NCI-H146 treated with DMSO at 0.1 percent for 48 hours (cell line): ENCODE data around the gene KRT79.

ENCODE experiments used
- DNase-seq: peaks from one replicate; lab custom pipeline; 2025; ENCODE audit not compliant: unreplicated experiment; lab: John Stamatoyannopoulos, UW

KRT79 gene

DNA sequence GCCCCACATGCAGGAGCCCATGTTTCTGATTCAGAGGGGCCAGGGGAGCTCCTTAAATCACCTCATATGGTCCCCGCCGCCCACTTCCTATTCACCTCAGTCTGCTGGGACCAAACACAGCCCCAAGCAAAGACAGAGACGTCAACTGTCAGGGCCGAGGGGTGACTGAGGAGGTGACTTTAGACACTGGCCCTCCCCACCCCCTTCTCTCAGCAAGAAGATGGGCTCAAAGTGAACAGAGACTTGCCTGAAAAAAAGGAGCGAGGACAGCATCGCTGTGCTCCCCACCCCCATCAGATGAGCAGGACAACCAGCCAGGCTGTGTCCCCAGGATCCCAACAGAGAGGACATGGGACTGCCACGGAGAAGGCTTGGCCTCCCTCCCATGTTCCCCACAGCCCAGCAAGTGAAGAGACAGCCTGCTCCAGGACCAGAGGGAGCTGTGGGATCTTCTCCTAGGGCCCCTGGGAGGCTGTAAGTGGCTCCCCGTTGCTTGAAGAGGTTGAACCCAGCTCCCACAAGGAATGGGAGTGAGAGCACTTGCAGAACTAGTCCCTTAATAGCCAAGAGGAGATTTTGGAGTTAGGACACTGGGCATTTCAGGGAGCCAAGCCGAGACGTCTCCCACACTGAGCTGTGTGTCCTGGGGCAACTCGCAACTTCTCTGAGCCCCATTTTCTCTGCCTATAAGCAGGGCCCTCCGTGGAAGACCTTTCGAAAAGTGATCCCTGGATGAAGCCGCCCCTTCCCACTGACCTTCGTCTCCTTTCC is 1.3 kb upstream of the KRT79 start:
- DNase-seq: no peak

GRCh38 chr12:52834727-52835001 is 553 bp upstream of the KRT79 start:
- DNase-seq: no peak

GRCh38 chr12:52832985-52833905 is 866 bp downstream of the KRT79 start:
- no peak for DNase-seq

GRCh38 chr12:52832451-52832850 is 1.7 kb downstream of the KRT79 start:
- DNase-seq: no peak

- DNase-seq: no peak
Measured at GRCh38 chr12:52831251-52831650, 2.9 kb downstream of the KRT79 start.

DNA sequence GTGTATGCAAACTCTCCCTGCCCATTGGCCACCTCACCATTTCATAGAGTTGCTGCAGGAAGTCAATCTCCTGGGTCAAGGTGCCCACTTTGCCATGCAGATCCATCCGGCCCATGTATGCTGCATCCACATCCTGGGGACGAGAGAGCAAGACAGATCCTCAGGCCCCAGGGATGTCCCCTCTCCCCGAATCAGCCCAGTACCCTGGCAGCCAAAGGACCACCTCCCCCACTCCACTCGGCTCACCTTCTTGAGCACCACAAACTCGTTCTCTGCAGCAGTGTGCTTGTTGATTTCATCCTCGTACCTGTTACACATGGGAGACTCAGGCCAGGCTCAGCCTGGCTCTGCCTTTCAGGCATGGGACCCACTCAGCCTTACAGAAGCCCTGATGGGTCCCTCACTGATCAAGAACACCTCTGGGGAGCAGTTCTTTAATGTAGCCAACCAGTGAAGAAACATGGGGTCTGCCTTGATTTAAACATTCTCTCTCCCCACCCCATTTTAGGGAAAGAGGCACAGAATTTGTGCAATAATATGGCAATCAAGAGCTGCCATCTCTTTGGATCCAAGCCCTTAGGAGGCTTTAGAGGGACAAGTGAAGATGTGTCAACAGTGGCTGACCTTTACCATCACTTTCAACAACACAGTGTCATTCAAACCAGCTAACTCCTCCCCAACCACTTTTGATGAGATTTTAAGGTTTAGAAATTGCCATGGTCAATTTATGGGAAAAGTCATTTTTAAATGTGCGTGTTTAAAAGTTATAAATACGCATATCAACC is 3.9 kb downstream of the KRT79 start:
- no peak for DNase-seq

DNA sequence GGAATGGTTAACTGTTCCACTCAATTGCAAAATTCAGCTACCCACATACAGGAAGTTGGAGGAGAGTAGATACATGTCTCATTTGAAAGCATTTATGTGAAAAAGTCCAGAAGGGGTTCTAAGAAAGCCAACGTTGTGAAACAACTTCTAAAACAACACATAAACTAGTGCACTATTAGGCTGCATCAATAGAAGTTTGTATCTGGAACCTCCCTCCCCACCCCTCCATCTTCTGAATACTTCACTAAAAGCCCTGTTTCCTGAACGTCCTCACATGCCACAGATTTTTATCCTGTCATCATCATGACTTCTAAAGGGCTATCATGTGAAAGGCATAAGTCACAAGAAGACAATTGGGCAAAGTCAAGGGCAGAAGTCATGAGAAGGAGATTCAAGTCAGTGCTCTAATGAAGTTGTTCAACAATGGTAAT is 5.5 kb downstream of the KRT79 start:
- no peak for DNase-seq

DNA sequence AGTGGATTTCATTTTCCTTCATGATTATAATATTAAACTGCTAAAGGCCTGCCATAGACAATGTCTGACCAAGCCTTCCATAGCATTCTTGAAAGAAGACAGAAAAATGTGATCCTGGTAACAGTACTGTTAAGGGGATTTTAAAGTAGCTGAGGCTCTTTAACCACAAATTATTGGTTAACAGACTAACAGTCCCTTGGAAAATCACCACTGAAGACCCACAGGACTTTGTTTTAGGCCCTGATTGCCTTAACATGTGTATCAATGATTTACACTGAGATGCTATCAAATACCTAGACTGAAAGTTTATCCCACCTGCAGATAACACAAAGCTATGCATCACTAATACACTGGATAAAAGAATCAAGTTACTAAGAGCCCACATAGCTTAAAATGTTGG is 6.0 kb downstream of the KRT79 start:
- DNase-seq: no peak

DNA sequence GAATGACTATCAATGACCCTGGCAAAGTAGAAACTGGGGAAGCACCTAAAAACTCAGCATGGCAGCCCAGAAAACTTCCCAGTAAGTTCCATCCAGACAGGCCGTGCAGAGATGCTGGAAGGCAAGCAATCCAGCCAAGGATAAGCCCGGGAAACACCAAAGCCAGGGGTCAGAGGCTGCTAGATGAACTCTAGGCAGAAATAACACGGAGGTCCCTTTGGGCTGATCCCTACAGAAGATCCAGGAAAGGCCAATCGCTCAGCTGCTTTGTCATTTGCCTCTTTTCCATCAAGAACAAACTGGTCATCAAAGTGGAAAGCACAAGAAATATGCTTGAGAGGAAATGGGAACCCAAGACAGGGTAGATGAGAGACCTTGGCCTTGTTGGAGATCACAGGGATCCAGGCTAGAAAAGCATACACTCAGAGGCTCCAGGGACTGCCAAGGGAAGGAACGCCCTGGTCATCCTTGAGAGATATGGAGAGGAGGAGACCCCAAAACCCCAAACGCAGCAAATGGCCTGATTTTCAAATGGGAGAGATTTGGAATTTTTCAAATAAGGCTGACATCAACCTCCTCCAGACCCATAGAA is 6.5 kb downstream of the KRT79 start:
- DNase-seq: no peak

DNA sequence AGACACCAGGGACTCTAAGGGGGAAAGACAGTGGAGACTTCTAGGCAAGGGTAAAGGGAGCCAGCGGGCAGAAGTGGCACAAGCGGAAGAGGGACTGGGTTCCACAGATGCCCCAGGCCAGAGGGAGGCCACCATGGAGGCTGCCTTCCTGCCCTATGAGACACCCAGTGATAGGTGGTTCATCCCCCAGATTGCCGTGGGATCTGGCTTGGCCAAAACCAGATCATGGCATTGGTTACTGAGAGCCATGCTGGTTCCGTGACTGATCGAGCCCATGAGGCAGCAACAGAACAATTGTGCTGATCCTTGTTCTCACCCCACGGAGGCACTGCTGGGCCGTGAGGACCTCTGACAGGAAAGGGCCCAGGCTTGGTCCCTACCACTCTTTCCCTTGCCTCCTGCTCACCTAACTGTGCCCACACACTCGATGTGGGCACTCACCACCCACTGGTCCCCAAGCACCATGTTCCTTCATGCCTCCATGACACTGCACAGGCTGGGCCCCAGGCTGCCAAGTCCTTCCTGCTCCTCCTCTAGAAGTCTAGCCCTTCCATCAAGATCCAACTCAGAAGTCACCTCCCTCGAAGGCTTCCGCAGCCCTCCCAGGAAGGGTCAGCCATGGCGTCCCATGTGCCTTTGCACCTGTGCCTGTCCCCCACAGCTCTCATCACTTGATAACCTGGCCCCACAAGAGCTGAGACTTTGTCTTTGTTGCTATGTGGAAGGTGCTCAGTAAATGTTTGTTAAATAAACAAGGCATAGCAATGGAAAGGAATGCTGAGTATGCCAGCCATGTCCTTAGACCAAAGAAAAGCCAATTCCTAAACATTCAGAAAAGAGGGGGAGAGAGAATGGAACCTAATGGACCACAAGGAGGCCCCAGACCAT is 7.3 kb downstream of the KRT79 start:
- DNase-seq: no peak

- DNase-seq: no peak
Measured at GRCh38 chr12:52825961-52826360, 8.2 kb downstream of the KRT79 start.

- DNase-seq: no peak
Measured at GRCh38 chr12:52824741-52825410, 9.2 kb downstream of the KRT79 start.

DNA sequence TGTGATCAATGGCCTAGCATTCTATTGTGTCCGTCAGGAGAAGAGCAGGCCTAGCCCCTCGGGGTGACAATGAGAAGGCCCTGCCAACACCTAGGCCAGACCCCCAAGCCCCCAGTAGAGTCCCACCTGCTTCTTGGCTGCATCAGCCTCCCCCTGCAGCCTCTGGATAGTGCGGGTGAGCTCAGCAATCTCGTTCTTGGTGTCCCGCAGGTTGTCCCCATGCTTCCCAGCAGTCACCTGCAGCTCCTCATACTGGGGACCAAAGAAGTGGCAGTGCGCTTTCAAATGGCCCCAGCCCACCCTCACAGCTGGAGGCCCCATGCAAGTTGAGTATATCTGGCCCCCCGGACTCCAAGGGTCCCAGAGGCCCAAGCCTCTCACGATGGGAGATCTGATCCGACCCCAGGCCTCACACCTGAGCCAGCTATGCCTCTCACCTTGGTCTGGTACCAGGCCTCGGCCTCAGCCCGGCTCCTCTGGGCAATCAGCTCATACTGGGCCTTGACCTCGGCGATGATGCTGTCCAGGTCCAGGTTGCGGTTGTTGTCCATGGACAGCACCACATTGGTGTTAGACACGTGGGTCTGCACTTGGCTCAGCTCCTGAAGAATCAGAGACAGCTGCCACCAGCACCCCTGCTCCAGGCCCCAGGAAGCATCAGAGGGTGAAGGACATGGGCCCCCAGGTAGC is 10.2 kb downstream of the KRT79 start:
- no peak for DNase-seq

DNA sequence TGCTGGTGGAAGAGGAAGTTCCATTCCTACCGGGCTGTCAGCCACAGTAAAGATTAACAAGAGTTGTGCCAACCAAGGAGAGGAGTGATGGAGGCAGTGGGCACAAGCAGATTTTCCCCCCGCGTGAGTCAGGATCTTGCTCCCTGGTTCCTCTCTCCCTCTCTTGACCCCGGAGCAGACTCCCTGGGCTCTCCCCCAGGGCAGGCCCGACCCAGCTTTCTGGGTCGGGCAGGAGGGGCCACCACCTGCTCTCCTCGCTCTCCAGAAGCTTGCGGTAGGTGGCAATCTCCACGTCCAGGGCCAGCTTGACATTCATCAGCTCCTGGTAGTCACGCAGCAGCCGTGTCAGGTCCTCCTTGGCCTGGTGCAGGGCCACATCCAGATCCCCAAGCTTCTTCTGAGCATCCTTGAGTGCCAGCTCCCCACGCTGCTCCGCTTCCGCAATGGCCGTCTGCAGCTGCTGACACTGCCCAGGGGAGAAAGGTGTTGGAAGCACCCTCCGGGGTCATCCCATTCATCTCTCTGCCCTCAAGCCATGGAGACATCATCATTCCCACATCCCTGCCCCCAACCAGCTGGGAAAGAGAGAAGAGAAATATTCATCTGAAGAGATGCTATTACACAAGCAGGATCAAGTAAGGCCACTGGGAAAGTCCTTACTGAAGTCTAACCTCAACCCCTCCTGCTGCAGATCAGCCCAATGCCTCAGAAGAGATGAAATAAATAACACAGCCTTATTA is 11.2 kb downstream of the KRT79 start:
- DNase-seq: no peak

DNA sequence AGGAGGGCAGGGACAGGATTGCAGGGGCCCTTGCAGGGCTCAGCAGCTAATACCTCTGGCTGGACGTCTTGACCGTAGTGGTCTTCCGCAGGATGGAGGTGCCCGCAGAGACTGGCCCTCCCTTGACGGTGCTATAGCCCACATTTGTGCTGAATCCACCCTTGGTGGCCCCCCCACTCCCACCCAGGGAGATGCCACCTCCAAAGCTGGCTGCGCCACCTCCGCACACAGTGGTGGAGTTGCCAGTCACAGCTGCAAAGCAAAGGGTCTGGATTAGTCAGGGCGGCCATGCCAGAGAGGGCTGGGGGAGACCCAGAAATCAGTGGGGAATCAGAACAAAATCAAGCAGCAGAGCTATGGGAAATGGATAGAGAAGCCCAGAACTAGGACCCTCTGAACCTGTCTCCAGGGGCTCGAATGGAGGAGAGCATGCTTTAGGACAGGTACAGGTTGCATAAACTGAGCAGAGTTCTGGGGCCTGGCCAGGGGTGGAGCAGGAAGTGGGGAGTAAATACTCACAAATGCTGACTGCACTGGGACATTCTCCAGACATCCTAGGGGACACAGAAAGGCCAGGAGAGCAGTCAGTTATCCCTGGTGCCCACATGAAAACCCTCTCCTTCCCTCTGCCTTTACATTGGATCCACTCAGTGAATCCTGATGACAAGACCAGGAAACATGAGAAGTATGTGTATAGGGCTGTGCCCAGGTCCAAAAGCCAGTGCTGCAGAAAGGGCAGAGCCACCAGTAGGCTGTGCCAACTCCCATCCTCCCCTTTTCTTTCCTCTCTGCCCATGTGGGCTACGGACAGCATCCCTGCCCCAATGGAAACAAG is 12.1 kb downstream of the KRT79 start:
- no peak for DNase-seq

GRCh38 chr12:52821071-52821730 is 12.9 kb downstream of the KRT79 start:
- DNase-seq: no peak

DNA sequence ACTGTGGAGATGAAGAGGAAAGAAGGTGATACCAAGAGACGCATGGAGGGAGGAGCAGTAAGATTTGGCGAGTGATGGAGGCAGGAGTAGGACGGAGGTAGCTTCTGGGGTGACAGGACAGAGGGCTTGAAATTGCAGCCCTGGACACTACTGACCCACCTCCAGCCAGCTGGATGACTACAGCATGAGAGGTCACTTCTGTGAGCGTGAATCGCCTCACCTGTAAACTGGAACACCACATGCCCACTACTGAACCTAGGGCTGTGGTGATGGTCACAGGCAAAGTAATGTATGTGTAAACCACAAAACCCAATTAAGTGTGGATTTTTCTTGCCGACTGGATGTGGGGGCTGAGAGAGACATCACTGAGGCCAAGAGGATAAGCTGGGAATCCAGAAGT is 13.6 kb downstream of the KRT79 start:
- DNase-seq: no peak
